Peyer's patch (tissue), 4 donors: Measurements from ENCODE around the gene GFM2.
"Not testable (repeated sequence)": the region's sequence is repeated elsewhere in the genome, so short reads cannot be mapped to it uniquely, and the experiment has no call there.

ENCODE experiments used
- CTCF ChIP-seq, 6 experiments: fragments of 450-650 bp in 4 of 6; fragments of 200-600 bp in 2 of 6; sonication (generic) in 1 of 6; IDR thresholded peaks; one replicate each; pipeline ENCODE4 v1.5.1; 2017 to 2019; ENCODE audit warnings: antibody characterized with exemption in 6 of 6, mild to moderate bottlenecking in 3 of 6, moderate library complexity in 1 of 6
- POLR2A ChIP-seq, 2 donors: fragments of 450-650 bp; IDR thresholded peaks; one replicate each; pipeline ENCODE4 v1.5.1; 2017; ENCODE audit warnings: antibody characterized with exemption in 2 of 2, mild to moderate bottlenecking in 2 of 2, moderate library complexity in 2 of 2

DNA sequence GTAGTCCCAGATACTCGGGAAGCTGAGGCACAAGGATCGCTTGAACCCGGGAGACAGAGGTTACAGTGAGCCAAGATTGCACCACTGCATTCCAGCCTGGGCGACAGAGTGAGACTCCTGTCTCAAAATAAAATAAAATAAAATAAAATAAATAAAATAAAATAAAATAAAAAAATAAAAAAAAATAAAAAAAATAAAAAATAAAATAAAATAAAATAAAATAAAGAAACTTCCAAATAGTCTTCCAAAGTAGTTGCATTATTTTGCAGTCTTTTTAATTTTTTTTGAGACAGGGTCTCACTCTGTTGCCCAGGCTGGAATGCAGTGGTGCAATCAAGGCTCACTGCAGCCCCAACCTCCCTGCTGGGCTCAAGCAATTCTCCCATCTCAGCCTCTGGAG lies 18.2 kb downstream of the GFM2 start:
- not testable (repeated sequence) for TF ChIP-seq POLR2A, CTCF (IDR thresholded peaks at IDR 0.05)
